Measurements from ENCODE around the gene CRHBP.
"Not testable (repeated sequence)": the region's sequence is repeated elsewhere in the genome, so short reads cannot be mapped to it uniquely, and the experiment has no call there.

Gene CRHBP

GRCh38 chr5:76960004-76960625, 7.3 kb downstream of the CRHBP start:
- DNase-seq, result no peak

- DNase-seq, result no peak
These were observed 11.2 kb downstream of the CRHBP start for GRCh38 chr5:76964060-76964459.

DNA sequence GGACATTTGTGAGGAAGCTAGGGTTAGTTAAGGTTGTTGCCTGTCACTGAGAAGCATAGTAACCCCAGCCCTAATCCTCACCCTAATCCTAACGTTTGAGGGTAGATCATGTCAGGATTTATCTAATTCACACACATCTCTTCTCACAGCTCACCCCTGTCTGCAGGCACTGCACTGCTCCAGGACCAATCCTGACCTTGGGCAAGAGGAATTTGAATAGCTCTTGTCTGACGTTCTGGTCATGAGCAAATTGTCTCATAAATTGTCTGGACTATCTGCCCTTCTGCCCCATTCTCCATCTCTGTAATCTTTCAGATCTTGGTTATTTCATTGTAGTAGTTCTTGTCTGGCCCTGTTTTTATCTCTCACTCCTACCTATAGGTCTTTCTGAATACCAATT, 18.7 kb downstream of the CRHBP start:
- no peak for DNase-seq

DNA sequence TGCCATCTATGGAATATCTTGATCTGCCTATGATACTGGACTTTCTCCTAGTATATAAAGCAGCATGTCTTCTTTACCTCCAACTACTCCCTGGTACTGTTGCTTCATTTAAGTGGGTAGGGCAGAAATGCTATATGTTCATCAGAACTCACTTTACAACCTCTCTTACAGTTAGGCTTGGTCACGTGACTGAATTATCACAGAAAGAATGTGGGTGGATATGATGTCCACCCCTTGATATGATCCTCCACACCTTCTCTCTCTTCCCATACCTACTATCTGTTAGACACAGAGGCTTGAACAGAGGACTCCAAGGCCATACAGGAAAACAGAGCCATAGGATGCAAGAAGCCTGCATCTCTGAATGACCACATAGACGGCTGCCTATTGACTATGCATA, 19.8 kb downstream of the CRHBP start:
- DNase-seq, result no peak

DNA sequence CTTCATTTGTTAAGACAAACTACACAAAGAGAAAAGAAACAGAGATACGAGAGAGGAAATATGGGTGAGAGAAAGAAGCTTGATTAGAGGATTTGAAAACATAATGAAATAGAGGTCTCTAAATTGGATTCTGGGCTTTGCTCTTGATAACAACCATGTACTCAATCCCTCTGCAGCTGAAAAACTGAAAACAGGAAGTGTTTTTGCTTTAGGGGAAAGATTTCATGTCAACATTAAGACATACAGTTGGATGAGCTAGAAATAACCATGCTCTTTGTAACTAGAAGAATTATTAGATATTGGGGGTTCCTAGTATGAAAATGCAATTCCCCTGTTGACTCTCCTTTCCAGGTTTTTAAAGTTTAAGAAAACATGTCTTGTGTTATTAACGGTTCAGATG, 21.9 kb downstream of the CRHBP start:
- DNase-seq, result no peak

DNA sequence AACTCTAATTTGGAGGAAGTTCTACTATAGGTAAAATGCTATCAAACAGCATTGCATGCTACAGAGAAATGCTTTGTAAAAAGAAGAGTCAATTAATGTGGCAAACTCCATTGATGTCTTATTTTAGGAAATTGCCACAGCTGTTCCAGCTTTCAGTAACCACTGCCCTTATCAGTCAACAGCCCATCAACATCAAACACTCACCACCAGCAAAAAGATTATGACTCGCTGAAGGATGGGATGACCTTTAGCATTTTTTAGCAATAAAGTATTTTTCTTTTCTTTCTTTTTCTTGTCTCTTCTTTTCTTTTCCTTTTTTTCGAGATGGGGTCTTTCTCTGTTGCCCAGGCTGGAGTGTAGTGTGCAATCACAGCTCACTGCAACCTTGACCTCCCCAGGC, 26.0 kb downstream of the CRHBP start:
- DNase-seq, result no peak

DNA sequence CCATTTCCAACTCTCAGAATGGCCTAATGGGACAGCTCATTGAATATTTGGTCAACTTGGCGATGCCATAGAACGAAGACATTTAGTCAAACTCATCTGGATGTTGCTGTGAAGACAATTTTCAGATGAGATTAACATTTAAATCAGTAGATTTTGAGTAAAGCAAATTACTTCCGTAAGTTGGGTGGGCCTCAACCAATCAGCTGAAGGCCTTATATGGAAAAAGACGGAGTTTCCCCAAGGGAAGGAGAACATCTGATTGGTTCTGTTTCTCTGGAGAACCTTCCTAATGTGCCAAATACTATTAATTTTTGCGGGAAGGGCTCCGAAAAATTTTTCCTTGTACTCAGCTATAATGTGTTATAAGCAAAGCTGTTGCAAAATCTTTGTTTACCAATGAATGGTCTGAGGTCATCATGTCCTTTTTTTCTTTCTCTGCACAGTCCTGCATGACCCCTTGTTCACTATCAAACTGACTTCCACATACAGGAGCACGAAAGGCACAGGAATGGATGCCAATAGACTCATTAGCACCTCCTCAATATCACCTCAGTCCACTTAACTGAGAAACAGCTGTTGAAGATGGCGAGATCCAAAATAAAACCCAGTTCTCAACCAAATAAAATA, 27.8 kb downstream of the CRHBP start:
- DNase-seq, result no peak

- DNase-seq, result no peak
These were observed 29.6 kb downstream of the CRHBP start for GRCh38 chr5:76982450-76982849.

DNA sequence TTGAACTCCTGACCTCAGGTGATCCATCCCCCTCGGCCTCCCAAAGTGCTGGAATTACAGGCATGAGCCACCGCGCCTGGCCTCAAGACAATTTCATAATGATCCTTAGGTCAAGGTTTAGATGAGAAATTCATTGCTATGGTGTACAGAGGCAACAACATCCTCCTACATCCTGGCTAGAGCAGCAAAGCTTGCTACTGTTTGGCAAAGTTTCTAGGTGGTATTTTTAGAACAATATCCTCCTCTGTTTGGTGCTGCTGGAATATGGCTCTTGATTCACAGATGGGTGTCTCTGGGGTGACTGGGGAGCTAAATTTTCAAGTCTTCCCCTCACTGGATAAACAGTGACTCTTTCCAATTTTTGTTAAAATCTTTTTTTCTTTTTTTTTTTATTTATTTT, 30.6 kb downstream of the CRHBP start:
- DNase-seq, result no peak

DNA sequence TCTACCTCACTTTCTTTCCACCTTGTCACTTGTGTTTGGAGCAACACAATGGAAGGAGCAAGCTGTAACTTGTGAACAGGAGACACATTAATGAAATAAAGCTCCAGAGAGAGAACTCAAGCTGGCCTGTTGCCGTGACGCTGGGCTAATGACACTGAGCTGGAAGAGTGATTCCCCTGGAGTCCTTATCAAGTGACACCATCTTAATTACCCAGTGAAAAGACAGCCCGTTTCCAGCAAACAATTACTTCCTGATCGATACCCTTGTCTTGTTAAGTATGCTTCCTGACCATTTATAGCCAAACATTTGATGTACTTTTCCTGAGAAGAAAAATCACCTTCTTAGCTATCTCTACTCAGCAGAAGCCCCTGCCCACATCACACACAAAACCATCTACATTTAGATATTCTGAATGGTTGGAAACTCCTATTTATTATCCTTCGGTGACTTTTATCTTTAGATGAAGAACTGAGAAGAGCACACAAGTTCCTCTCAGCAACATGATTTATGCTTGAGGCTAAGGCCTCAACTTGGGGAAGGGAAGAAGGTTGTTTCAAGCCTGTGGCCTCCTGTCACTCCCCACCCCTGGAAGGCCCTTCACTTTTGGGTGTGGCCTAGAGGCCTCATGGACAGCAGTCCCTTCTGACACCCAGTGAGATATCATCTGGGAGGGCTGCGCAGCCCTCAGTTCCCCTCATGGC, 34.1 kb downstream of the CRHBP start:
- no peak for DNase-seq

GRCh38 chr5:76990899-76991459, 38.1 kb downstream of the CRHBP start:
- DNase-seq, result no peak

GRCh38 chr5:76993436-76993835, 40.6 kb downstream of the CRHBP start:
- not testable (repeated sequence) for DNase-seq

- no peak for DNase-seq
These were observed 41.5 kb downstream of the CRHBP start for GRCh38 chr5:76994337-76994736.

DNA sequence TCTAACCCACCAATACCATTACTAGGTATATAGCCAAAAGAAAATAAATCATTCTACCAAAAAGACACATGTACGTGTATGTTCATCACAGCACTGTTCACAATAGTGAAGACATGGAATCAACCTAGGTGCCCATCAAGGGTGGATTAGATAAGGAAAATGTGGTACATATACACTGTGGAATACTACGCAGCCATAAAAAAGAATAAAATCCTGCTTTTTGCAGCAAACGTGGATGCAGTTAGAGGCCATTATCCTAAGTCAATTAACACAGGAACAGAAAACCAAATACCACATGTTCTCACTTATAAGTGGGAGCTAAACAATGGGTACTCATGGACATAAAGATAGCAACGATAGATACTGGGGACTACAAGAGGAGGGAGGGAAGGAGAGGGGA, 45.4 kb downstream of the CRHBP start:
- not testable (repeated sequence) for DNase-seq

DNA sequence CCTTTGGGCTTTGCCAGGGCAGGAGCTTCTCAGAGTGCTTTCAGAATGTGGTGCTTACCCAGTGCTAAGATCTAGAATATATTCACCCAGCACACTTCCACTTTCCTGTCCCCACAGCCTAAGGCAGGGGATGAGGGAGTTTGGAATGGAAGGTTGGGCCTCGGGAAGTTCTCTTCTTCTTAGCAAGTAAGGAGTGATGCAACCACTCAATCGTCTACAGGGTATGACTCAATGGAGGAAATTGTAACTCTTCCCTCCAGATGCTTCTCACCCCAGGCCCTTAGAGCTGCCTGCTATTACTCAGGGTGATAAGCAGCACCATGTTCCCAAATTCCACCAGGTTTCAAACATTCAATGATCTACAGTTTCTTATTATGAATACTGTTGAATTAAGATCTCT, 46.6 kb downstream of the CRHBP start:
- no peak for DNase-seq

DNA sequence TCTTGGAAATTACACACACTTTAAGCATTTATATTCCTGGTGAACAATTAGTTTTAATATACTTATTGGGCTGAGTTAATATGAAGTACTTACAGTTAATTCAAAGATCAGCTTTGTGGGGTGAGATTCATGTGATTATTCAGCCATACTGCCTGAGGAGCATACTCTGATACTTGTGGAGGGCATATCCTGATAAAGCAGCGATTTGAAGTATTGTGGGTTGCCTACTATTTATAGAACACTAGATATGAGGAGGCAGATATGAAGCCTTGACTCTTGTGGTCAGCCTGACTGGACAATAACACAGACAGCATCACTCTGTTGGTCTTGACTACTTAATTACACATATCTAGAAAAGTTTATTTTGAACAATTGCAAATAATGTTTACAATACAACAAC, 50.4 kb downstream of the CRHBP start:
- DNase-seq, result no peak

GRCh38 chr5:77006124-77006523, 53.3 kb downstream of the CRHBP start:
- DNase-seq, result no peak

DNA sequence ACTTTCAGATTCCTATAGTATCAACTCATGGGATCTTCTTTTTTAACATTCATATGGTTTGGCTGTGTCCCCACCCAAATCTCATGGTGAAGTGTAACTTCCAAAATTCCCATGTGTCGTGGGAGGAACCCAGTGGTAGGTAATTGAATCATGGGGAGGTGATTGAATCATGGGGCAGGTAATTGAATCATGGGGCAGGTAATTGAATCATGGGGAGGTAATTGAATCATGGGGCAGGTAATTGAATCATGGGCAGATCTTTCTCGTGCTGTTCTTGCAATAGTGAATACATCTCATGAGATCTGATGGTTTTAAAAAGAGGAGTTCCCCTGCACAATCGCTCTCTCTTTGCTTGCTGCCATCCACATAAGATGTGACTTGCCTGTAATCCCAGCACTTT, 55.6 kb downstream of the CRHBP start:
- no peak for DNase-seq

GRCh38 chr5:77010243-77010642, 57.4 kb downstream of the CRHBP start:
- DNase-seq, result no peak

DNA sequence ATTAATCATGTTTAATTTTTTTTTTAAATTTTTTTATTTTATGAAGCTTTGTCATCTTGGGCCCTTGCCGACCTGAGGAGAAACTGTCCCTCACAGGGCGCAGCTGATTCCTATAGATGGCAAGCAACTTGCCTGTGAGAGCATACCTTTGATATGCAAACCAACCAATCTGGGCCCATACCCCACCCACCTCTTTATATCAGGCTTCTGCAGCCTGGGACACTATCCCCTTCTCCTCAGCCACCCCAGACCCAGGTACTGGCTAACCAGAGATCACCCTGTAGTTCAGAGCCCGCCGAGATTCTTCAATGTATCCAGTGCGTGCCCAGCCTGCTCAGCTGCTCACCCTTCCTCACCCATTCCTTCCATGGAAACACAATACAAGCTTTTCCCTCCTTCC, 58.7 kb downstream of the CRHBP start:
- no peak for DNase-seq

GRCh38 chr5:77012601-77013000, 59.8 kb downstream of the CRHBP start:
- no peak for DNase-seq

GRCh38 chr5:77015938-77016569, 63.2 kb downstream of the CRHBP start:
- DNase-seq, result peak in 1 of 2 donors; percentile 7

GRCh38 chr5:77016962-77017361, 64.1 kb downstream of the CRHBP start:
- DNase-seq, result no peak

GRCh38 chr5:77017668-77018067, 64.8 kb downstream of the CRHBP start:
- no peak for DNase-seq

All from CD4-positive, alpha-beta T cell treated with Interferon alpha-2 for 1 hour (primary cell).